OCI-LY1 (cell line): ENCODE measurements around the gene RAVER1.

Experiments
- H2AFZ ChIP-seq: fragments of 200-600 bp; sonication (generic), shearing (Covaris generic); 2 replicates; pipeline ENCODE4 v1.6.0; 2014; ENCODE audit warnings: antibody characterized with exemption, mild to moderate bottlenecking, low read length
- H3F3A ChIP-seq: fragments of 200-600 bp; sonication (generic), shearing (Covaris generic); 2 replicates; pipeline ENCODE4 v1.6.0; 2014; ENCODE audit warnings: mild to moderate bottlenecking, antibody characterized with exemption, low read length, moderate library complexity; ENCODE audit not compliant: insufficient read depth
- H3K27ac ChIP-seq: fragments of 200-600 bp; sonication (generic); 2 replicates; pipeline ENCODE4 v1.5.1; 2014; ENCODE audit warnings: low read length, mixed run types, mild to moderate bottlenecking, low read depth; ENCODE audit not compliant: poor library complexity, severe bottlenecking
- H3K27me3 ChIP-seq: fragments of 200-600 bp; sonication (generic); 2 replicates; pipeline ENCODE4 v1.6.0; 2014; ENCODE audit warnings: antibody characterized with exemption, mild to moderate bottlenecking, low read length, moderate library complexity; ENCODE audit not compliant: insufficient read depth
- H3K36me3 ChIP-seq: fragments of 200-600 bp; sonication (generic); 2 replicates; pipeline ENCODE4 v1.6.1; 2014; ENCODE audit warnings: mild to moderate bottlenecking, antibody characterized with exemption, low read length, moderate library complexity, mixed read lengths; ENCODE audit not compliant: insufficient read depth
- H3K4me1 ChIP-seq: fragments of 200-600 bp; sonication (generic); 2 replicates; pipeline ENCODE4 v1.5.1; 2014; ENCODE audit warnings: mild to moderate bottlenecking, low read length, moderate library complexity; ENCODE audit not compliant: insufficient read depth, severe bottlenecking
- H3K4me2 ChIP-seq: fragments of 200-600 bp; sonication (generic), shearing (Covaris generic); 2 replicates; pipeline ENCODE4 v1.6.1; 2014; ENCODE audit warnings: low read length
- H3K4me3 ChIP-seq: fragments of 200-600 bp; sonication (generic); 2 replicates; pipeline ENCODE4 v1.5.1; 2014; ENCODE audit warnings: low read length, low read depth, mild to moderate bottlenecking, mixed read lengths; ENCODE audit not compliant: poor library complexity, severe bottlenecking
- H3K79me2 ChIP-seq: fragments of 200-600 bp; shearing (Covaris generic); 2 replicates; pipeline ENCODE4 v1.6.1; 2016; ENCODE audit warnings: mixed run types, low read length, mixed read lengths; ENCODE audit not compliant: insufficient read depth
- H3K9ac ChIP-seq: fragments of 200-600 bp; sonication (generic), shearing (Covaris generic); 2 replicates; pipeline ENCODE4 v1.6.1; 2014; ENCODE audit warnings: mild to moderate bottlenecking, low read length, mixed read lengths
- H3K9me2 ChIP-seq: fragments of 200-600 bp; sonication (generic), shearing (Covaris generic); 2 replicates; pipeline ENCODE4 v1.6.1; 2014; ENCODE audit warnings: low read depth, mild to moderate bottlenecking, low read length, mixed read lengths
- H3K9me3 ChIP-seq: fragments of 200-600 bp; shearing (Covaris generic); 2 replicates; pipeline ENCODE4 v1.6.1; 2014; ENCODE audit warnings: low read length, mixed read lengths
- H4K20me1 ChIP-seq: fragments of 200-600 bp; sonication (generic), shearing (Covaris generic); 2 replicates; pipeline ENCODE4 v1.6.0; 2016; ENCODE audit warnings: mild to moderate bottlenecking, low read length; ENCODE audit not compliant: insufficient read depth
- CTCF ChIP-seq: fragments of 200-600 bp; sonication (generic), shearing (Covaris generic); IDR thresholded peaks from 2 replicates; pipeline ENCODE4 v1.5.1; 2017; ENCODE audit warnings: mild to moderate bottlenecking, antibody characterized with exemption, low read length, moderate library complexity, mixed read lengths
- EZH2 ChIP-seq: fragments of 200-600 bp; sonication (generic), shearing (Covaris generic); IDR thresholded peaks from 2 replicates; pipeline ENCODE4 v1.8.0; 2017; ENCODE audit warnings: borderline replicate concordance, mixed run types, mild to moderate bottlenecking, antibody characterized with exemption, low read length, moderate library complexity, mixed read lengths

Gene RAVER1

DNA sequence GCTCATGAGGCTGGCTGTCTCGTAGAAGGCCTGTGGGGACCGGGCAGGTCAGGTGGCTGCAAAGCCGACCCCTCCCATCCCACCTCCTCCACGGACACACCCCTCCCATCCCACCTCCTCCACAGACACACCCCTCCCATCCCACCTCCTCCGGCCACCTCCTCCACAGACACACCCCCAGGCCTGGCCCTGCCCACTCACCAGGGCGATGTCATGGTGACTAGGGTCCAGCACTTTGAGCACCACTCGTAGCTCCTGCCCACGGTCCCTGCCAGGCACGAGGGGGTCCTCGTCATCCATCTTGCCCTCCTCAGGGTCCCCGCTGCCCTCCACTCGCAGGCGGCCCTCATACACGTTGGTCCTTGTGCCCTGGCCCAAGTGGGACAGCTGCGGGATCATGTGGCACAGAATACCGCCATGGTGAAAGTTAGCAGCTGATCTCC lies 28.3 kb upstream of the RAVER1 start:
- no peaks in the 10 kb centered on the region for H3K9me2 ChIP-seq
- H3F3A ChIP-seq, result no peaks in the 10 kb centered on the region
- no peak overlapping the region for H3K4me3 ChIP-seq
- H4K20me1 ChIP-seq, result no peaks in the 10 kb centered on the region
- H3K4me2 ChIP-seq, result no peak overlapping the region
- no peak overlapping the region for H2AFZ ChIP-seq
- no peaks in the 10 kb centered on the region for H3K9me3 ChIP-seq
- peaks cover 79% of the 10 kb centered on the region for H3K36me3 ChIP-seq
- H3K27ac ChIP-seq, result no peak overlapping the region
- TF ChIP-seq CTCF (no peak), EZH2 (no peak)
- no peaks in the 10 kb centered on the region for H3K79me2 ChIP-seq
- no peaks in the 10 kb centered on the region for H3K27me3 ChIP-seq
- no peak overlapping the region for H3K9ac ChIP-seq
- no peaks in the 10 kb centered on the region for H3K4me1 ChIP-seq

DNA sequence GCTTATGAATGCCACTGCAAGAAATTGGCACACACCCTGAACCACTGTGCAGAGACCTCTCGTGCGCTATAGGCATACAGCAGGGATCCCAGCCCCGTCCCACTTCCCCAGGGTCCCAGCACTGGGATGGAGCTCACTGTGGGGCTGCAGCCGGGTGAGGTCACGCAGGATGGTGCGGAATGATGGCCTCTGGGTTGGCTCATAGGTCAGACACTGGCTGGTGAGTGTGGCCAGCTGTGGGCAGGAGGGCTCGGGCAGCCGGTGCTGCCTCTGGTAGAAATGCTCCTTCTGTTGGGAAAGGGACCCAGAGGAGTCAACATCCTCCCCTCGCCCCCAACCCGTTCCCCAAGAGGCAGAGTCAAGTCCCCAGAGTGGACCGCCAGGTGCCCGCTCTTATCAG lies 23.1 kb upstream of the RAVER1 start:
- no peak overlapping the region for H3K9ac ChIP-seq
- H3K9me3 ChIP-seq, result no peaks in the 10 kb centered on the region
- no peak overlapping the region for H3K4me2 ChIP-seq
- no peaks in the 10 kb centered on the region for H3K27me3 ChIP-seq
- peaks cover 69% of the 10 kb centered on the region for H3K36me3 ChIP-seq
- H2AFZ ChIP-seq, result no peak overlapping the region
- no peak overlapping the region for H3K27ac ChIP-seq
- no peaks in the 10 kb centered on the region for H3F3A ChIP-seq
- H3K4me3 ChIP-seq, result no peak overlapping the region
- H3K79me2 ChIP-seq, result no peaks in the 10 kb centered on the region
- no peaks in the 10 kb centered on the region for H3K9me2 ChIP-seq
- H3K4me1 ChIP-seq, result no peaks in the 10 kb centered on the region
- TF ChIP-seq EZH2, result no peak
- TF ChIP-seq CTCF, result no peak
- no peaks in the 10 kb centered on the region for H4K20me1 ChIP-seq

GRCh38 chr19:10353793-10354391 lies 20.6 kb upstream of the RAVER1 start:
- H3K9me2 ChIP-seq, result no peaks in the 10 kb centered on the region
- no peaks in the 10 kb centered on the region for H4K20me1 ChIP-seq
- no peak overlapping the region for H2AFZ ChIP-seq
- no peak overlapping the region for H3K9ac ChIP-seq
- H3F3A ChIP-seq, result no peaks in the 10 kb centered on the region
- peaks cover 73% of the 10 kb centered on the region for H3K36me3 ChIP-seq
- no peak overlapping the region for H3K4me3 ChIP-seq
- no peak overlapping the region for H3K4me2 ChIP-seq
- TF ChIP-seq CTCF, result no peak
- TF ChIP-seq EZH2, result no peak
- H3K27me3 ChIP-seq, result no peaks in the 10 kb centered on the region
- no peak overlapping the region for H3K27ac ChIP-seq
- no peaks in the 10 kb centered on the region for H3K9me3 ChIP-seq
- no peaks in the 10 kb centered on the region for H3K4me1 ChIP-seq
- no peaks in the 10 kb centered on the region for H3K79me2 ChIP-seq
